Ovary (tissue), 3 donors: ENCODE data around the gene CHN1.

Experiments used
- EP300 ChIP-seq: sonication (generic); formaldehyde crosslinking; IDR thresholded peaks from one replicate; pipeline ENCODE4 v1.6.1; 2017; ENCODE audit warnings: antibody characterized with exemption
- POLR2A ChIP-seq: fragments of 450-650 bp; IDR thresholded peaks from one replicate; pipeline ENCODE4 v1.6.1; 2017; ENCODE audit warnings: antibody characterized with exemption, mild to moderate bottlenecking, moderate library complexity
- TF ChIP-seq, protein P1 (sequence below), 3 donors: fragments of 450-650 bp in 2 of 3; fragments of 200-600 bp in 1 of 3; IDR thresholded peaks; one replicate each; pipeline versions ENCODE4 v1.5.1 to v1.8.0; 2016 to 2022; ENCODE audit warnings: antibody characterized with exemption in 3 of 3, mild to moderate bottlenecking in 1 of 3
- donor health status: DM: no; HTN: no; CAD: no.

DNA sequence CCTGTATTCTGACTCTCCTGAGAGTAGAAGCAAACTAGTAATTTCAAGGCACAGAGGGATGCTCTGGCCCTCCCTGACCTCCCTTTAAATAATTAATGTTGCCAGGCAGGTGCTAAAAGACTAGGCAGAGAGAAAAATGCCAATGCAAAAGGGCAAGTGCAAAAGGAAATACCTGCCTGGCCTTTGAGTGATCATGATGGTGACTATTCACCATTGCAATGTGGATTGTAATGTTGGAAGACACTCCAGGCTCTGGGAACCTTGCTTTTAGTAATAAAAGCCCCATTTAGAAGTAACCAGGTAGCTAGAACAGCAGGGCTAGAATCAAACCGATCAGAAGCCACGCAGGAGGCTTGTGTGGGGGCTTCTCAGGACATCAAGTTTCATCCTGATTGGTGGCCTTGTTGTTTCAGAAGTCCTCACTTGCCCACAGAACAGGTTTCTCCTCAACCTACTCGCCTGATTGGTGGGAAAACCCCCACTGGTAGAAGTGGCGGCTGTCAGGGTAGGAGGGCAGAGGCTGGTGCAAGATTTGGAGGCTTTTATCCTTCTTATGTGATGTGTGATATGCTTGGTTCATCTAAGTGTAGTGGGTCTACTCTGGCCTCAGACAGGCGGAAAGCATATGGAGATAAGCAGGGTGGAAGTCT, 224.9 kb downstream of the CHN1 start:
- TF ChIP-seq, protein P1, sequence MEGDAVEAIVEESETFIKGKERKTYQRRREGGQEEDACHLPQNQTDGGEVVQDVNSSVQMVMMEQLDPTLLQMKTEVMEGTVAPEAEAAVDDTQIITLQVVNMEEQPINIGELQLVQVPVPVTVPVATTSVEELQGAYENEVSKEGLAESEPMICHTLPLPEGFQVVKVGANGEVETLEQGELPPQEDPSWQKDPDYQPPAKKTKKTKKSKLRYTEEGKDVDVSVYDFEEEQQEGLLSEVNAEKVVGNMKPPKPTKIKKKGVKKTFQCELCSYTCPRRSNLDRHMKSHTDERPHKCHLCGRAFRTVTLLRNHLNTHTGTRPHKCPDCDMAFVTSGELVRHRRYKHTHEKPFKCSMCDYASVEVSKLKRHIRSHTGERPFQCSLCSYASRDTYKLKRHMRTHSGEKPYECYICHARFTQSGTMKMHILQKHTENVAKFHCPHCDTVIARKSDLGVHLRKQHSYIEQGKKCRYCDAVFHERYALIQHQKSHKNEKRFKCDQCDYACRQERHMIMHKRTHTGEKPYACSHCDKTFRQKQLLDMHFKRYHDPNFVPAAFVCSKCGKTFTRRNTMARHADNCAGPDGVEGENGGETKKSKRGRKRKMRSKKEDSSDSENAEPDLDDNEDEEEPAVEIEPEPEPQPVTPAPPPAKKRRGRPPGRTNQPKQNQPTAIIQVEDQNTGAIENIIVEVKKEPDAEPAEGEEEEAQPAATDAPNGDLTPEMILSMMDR (IDR thresholded peaks at IDR 0.05), result no peak
- no peak for TF ChIP-seq POLR2A
- TF ChIP-seq EP300, result no peak
